PC-9 (cell line): ENCODE data around the gene TENM4. TPM values are rescaled to one million over a fixed set of nuclear protein-coding genes. Genes with fewer than 3 reads are reported as not detected.

Source experiments
- BruUV-seq: library from RNA; stranded (reverse); fragments of 400-500 nt; replicated peaks from 2 replicates; lab custom pipeline; 2021; lab: Mats Ljungman, UMichigan
- CTCF ChIA-PET: fragments of 300-600 bp; sonication (Branson Sonifier 250); formaldehyde crosslinking; loops from one replicate; lab custom pipeline; 2022; ENCODE audit warnings: antibody characterized with exemption; lab: Charles Lee
- POLR2A ChIA-PET: fragments of 300-600 bp; sonication (Branson Sonifier 250); formaldehyde crosslinking; loops from one replicate; lab custom pipeline; 2022; ENCODE audit warnings: antibody characterized with exemption; ENCODE audit not compliant: unreplicated experiment; lab: Charles Lee
- DNase-seq, 2 experiments: peaks; one replicate each; pipeline versions ENCODE4 v3.0.0 to v3.0.0-alpha.2; 2015 to 2022; ENCODE audit warnings: mixed read lengths in 1 of 2
- H2AFZ ChIP-seq: fragments of 200-600 bp; sonication (generic); 2 replicates; pipeline ENCODE4 v1.8.1; 2017; ENCODE audit warnings: antibody characterized with exemption
- H3F3A ChIP-seq: fragments of 200-600 bp; sonication (generic); 2 replicates; pipeline ENCODE4 v1.8.1; 2017; ENCODE audit warnings: antibody characterized with exemption, mild to moderate bottlenecking, low read depth; ENCODE audit not compliant: insufficient read depth
- H3K27ac ChIP-seq: fragments of 200-600 bp; sonication (generic); 2 replicates; pipeline ENCODE4 v1.6.1; 2016; ENCODE audit warnings: mixed run types
- H3K27me3 ChIP-seq: fragments of 200-600 bp; sonication (generic); 2 replicates; pipeline ENCODE4 v1.6.1; 2016; ENCODE audit warnings: low read depth, mixed run types; ENCODE audit not compliant: insufficient read depth
- H3K36me3 ChIP-seq: fragments of 200-600 bp; sonication (generic); 2 replicates; pipeline ENCODE4 v1.6.1; 2016; ENCODE audit warnings: low read depth, mixed run types
- H3K4me1 ChIP-seq: fragments of 200-600 bp; sonication (generic); replicated peaks from 2 replicates; pipeline ENCODE4 v1.6.1; 2016; ENCODE audit warnings: mixed run types; ENCODE audit not compliant: insufficient read depth
- H3K4me2 ChIP-seq: fragments of 200-600 bp; sonication (generic); 2 replicates; pipeline ENCODE4 v1.6.1; 2017; ENCODE audit warnings: mixed run types
- H3K4me3 ChIP-seq: fragments of 200-600 bp; sonication (generic); 2 replicates; pipeline ENCODE4 v1.6.1; 2016; ENCODE audit warnings: mixed run types
- H3K79me2 ChIP-seq: fragments of 200-600 bp; sonication (generic); 2 replicates; pipeline ENCODE4 v1.6.1; 2017; ENCODE audit warnings: low read depth, mixed run types
- H3K9me2 ChIP-seq: fragments of 200-600 bp; sonication (generic); 2 replicates; pipeline ENCODE4 v1.8.1; 2017; ENCODE audit warnings: mild to moderate bottlenecking; ENCODE audit not compliant: insufficient read depth
- H3K9me3 ChIP-seq: fragments of 200-600 bp; sonication (generic); 2 replicates; pipeline ENCODE4 v1.8.1; 2016; ENCODE audit warnings: low read depth; ENCODE audit not compliant: insufficient read depth
- H4K20me1 ChIP-seq: fragments of 200-600 bp; sonication (generic); 2 replicates; pipeline ENCODE4 v1.8.1; 2017; ENCODE audit not compliant: insufficient read depth
- EZH2 ChIP-seq: fragments of 200-600 bp; sonication (generic); IDR thresholded peaks from 2 replicates; pipeline ENCODE4 v1.8.0; 2017; ENCODE audit warnings: antibody characterized with exemption, low read depth
- intact Hi-C: fragments of 100-400 bp; cut with micrococcal nuclease; formaldehyde crosslinking; loops from one replicate; pipeline ENCODE4 v1.10.0; 2022; ENCODE audit not compliant: unreplicated experiment
- total RNA-seq: library from RNA; stranded (reverse); gene quantifications from 2 replicates; pipeline ENCODE4 v1.2.3, GENCODE V29; 2021
- TF ChIP-seq, protein P1 (sequence below): fragments of 200-600 bp; sonication (generic); conservative IDR thresholded peaks from 2 replicates; pipeline ENCODE4 v1.6.1; 2017; ENCODE audit warnings: mixed run types, antibody characterized with exemption, mild to moderate bottlenecking, moderate library complexity

Gene TENM4
- total RNA-seq, 1 experiment from 2014 or later, result not detected

DNA sequence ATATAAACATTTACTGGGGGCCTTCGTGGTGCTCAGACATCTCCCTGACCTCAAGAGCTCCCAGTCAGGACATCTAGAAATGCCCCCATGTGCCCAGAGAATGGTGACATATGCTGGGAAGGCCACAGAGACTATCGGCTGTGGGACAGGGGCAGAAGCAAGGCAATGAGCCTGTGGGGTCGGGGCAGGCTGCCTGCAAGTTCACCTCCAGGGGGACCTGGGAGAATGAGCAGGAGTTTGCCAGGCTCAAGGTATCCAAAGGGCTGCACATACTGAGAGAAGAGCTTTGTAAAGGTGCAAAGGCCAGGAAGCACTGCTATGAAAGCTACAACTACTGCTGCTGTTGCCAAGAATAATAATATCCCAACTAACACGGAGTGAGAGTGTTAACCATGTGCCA lies 233.9 kb downstream of the TENM4 start:
- DNase-seq, result no peak
- BruUV-seq, result no TSS peak

DNA sequence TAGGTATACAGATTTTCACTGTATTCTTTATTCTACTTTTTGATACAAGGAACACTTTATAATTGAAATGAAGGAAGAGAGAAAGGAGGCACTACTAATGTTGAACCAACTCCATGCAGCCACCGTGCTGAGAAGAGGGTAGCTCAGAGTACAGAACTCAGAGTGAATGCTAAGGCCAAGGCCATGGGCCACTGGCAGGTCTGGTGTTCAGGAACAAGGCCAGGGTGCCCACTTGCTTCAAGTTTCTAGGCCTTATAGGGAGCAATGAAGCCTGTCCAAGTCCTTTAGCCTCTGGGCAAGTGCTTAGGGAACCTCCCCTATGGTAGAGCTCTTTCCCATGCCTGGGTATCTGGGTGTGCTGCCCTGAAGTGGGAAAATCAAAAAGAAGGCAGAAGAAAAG lies 235.0 kb downstream of the TENM4 start:
- H4K20me1 ChIP-seq, result no peaks in the 10 kb centered on the region
- H3F3A ChIP-seq, result no peaks in the 10 kb centered on the region
- no peak for DNase-seq
- no peak overlapping the region for H3K4me3 ChIP-seq
- ChIA-PET POLR2A (interaction anchor here (0.6 kb wide), 1 partner anchor 93 kb away, joined by 11 read pairs; no protein-coding TSS in a partner anchor), CTCF (no interaction called here)
- intact Hi-C loops, result no loop called here
- H3K27me3 ChIP-seq, result peaks cover 41% of the 10 kb centered on the region
- BruUV-seq, result no TSS peak
- no peaks in the 10 kb centered on the region for H3K9me2 ChIP-seq
- no peak overlapping the region for H2AFZ ChIP-seq
- no peaks in the 10 kb centered on the region for H3K9me3 ChIP-seq
- H3K36me3 ChIP-seq, result no peaks in the 10 kb centered on the region
- no peaks in the 10 kb centered on the region for H3K79me2 ChIP-seq
- H3K4me2 ChIP-seq, result no peak overlapping the region
- TF ChIP-seq, protein P1, sequence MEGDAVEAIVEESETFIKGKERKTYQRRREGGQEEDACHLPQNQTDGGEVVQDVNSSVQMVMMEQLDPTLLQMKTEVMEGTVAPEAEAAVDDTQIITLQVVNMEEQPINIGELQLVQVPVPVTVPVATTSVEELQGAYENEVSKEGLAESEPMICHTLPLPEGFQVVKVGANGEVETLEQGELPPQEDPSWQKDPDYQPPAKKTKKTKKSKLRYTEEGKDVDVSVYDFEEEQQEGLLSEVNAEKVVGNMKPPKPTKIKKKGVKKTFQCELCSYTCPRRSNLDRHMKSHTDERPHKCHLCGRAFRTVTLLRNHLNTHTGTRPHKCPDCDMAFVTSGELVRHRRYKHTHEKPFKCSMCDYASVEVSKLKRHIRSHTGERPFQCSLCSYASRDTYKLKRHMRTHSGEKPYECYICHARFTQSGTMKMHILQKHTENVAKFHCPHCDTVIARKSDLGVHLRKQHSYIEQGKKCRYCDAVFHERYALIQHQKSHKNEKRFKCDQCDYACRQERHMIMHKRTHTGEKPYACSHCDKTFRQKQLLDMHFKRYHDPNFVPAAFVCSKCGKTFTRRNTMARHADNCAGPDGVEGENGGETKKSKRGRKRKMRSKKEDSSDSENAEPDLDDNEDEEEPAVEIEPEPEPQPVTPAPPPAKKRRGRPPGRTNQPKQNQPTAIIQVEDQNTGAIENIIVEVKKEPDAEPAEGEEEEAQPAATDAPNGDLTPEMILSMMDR, result no peak
- TF ChIP-seq EZH2, result no peak
- no peak overlapping the region for H3K27ac ChIP-seq
- H3K4me1 ChIP-seq, result no peaks in the 10 kb centered on the region

More for the DNA sequence above, 233.9 kb downstream of the TENM4 start:
- H3K79me2 ChIP-seq, result no peaks in the 10 kb centered on the region
- no peak overlapping the region for H3K4me2 ChIP-seq
- H3F3A ChIP-seq, result no peaks in the 10 kb centered on the region
- no peaks in the 10 kb centered on the region for H4K20me1 ChIP-seq
- no peak overlapping the region for H2AFZ ChIP-seq
- TF ChIP-seq, protein P1, result no peak
- TF ChIP-seq EZH2, result no peak
- H3K27ac ChIP-seq, result no peak overlapping the region
- no peaks in the 10 kb centered on the region for H3K4me1 ChIP-seq
- CTCF ChIA-PET, result no interaction called here
- POLR2A ChIA-PET, result no interaction called here
- no peaks in the 10 kb centered on the region for H3K36me3 ChIP-seq
- no peaks in the 10 kb centered on the region for H3K9me3 ChIP-seq
- no peaks in the 10 kb centered on the region for H3K9me2 ChIP-seq
- peaks cover 53% of the 10 kb centered on the region for H3K27me3 ChIP-seq
- intact Hi-C loops, result no loop called here
- H3K4me3 ChIP-seq, result no peak overlapping the region

DNA sequence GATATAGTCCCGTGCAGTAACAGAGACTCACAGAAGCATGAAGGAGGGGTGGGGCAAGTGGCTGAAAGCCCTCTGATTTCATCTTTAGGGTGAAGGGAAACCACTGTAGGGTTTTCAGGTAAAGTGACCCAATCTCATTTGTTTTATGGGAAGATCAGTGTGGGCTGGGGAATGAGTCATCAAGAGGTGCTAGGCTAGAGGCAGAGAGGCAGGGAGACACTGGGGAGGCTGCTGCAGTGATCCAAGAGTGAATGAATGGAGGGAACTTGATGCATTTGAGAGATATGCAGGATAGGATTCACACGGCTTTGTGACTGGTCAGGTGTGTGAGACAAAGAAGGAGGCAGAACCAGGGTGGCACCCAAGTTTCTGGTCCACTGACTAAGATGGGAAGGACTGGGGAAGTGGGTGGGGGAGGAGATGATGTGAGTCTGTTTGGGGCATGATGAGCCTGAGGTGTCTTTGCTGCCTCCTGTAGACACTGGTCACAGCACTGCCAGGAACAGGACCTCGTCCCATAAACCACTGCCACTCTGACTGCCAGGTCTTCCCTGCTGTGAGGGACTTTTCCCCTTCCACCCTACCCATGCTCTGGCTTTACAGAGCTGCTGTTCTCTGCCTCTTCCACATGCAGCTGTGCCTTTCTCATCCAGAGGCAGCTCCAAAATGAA lies 239.0 kb downstream of the TENM4 start:
- ChIA-PET POLR2A (no interaction called here), CTCF (no interaction called here)
- intact Hi-C loops, result no loop called here
- no peak for DNase-seq
- Histone ChIP-seq H3K4me1 (no peaks in the 10 kb centered on the region), H2AFZ (no peak overlapping the region), H3K36me3 (no peaks in the 10 kb centered on the region), H3F3A (no peaks in the 10 kb centered on the region), H3K9me3 (no peaks in the 10 kb centered on the region), H3K27ac (no peak overlapping the region), H3K9me2 (no peaks in the 10 kb centered on the region), H3K27me3 (peaks cover 12% of the 10 kb centered on the region), H3K79me2 (no peaks in the 10 kb centered on the region), H3K4me2 (no peak overlapping the region), H4K20me1 (no peaks in the 10 kb centered on the region), H3K4me3 (no peak overlapping the region)
- no TSS peak for BruUV-seq
- TF ChIP-seq EZH2, result no peak
- TF ChIP-seq, protein P1, result no peak
